CD14-positive monocyte (primary cell): Measurements from ENCODE around the gene GTF2F2. TPM values are rescaled to one million over a fixed set of nuclear protein-coding genes. Genes with fewer than 3 reads are reported as not detected.

Source experiments
- DNase-seq, 3 donors: peaks; one replicate each; pipeline ENCODE4 v3.0.0-alpha.2; 2011 to 2022
- H2AFZ ChIP-seq: 2 replicates; pipeline ENCODE4 v1.6.0; 2012; ENCODE audit warnings: mild to moderate bottlenecking, low read depth, low read length, inconsistent platforms; ENCODE audit not compliant: insufficient read depth, poor library complexity, severe bottlenecking
- H3K27ac ChIP-seq, 2 donors: 1 replicate in 1 of 2; 2 replicates in 1 of 2; pipeline ENCODE4 v1.5.1; 2012 to 2013; ENCODE audit warnings: low read length in 2 of 2, control low read depth in 1 of 2, inconsistent platforms in 1 of 2, low read depth in 1 of 2, mild to moderate bottlenecking in 1 of 2
- H3K27me3 ChIP-seq, 2 donors: one replicate each; pipeline versions ENCODE4 v1.6.0 to v1.6.1; 2011 to 2013; ENCODE audit warnings: low read length in 2 of 2; ENCODE audit not compliant: control insufficient read depth in 2 of 2, insufficient read depth in 2 of 2
- H3K36me3 ChIP-seq, 2 donors: replicated peaks in 1 of 2; 1 replicate in 1 of 2; 2 replicates in 1 of 2; pipeline versions ENCODE4 v1.5.1 to v1.6.1; 2012 to 2013; ENCODE audit warnings: low read length in 2 of 2, control low read depth in 1 of 2, inconsistent platforms in 1 of 2, mild to moderate bottlenecking in 1 of 2; ENCODE audit not compliant: insufficient read depth in 2 of 2, control insufficient read depth in 1 of 2
- H3K4me1 ChIP-seq, 2 donors: 1 replicate in 1 of 2; 2 replicates in 1 of 2; pipeline versions ENCODE4 v1.5.1 to v1.6.1; 2012 to 2013; ENCODE audit warnings: low read length in 2 of 2, control low read depth in 1 of 2, inconsistent platforms in 1 of 2, mild to moderate bottlenecking in 1 of 2, moderate library complexity in 1 of 2; ENCODE audit not compliant: insufficient read depth in 2 of 2, control insufficient read depth in 1 of 2
- H3K4me2 ChIP-seq: replicated peaks from 2 replicates; pipeline ENCODE3; 2012; ENCODE audit warnings: low read length, moderate library complexity, mild to moderate bottlenecking; ENCODE audit not compliant: poor library complexity, severe bottlenecking; ENCODE audit errors: extremely low read depth
- H3K4me3 ChIP-seq, 3 experiments: fragments of 200-600 bp in 1 of 3; sonication (generic) in 1 of 3; replicated peaks in 1 of 3; 1 replicate in 2 of 3; 2 replicates in 1 of 3; pipeline ENCODE4 v1.5.1; 2011 to 2013; ENCODE audit warnings: low read length in 3 of 3, mild to moderate bottlenecking in 3 of 3, control low read depth in 2 of 3, low read depth in 2 of 3, inconsistent platforms in 1 of 3, moderate library complexity in 1 of 3
- H3K79me2 ChIP-seq: 2 replicates; pipeline ENCODE4 v1.6.0; 2012; ENCODE audit warnings: mild to moderate bottlenecking, control low read depth, inconsistent platforms, low read length, moderate library complexity; ENCODE audit not compliant: insufficient read depth
- H3K9ac ChIP-seq: 2 replicates; pipeline ENCODE4 v1.6.0; 2017; ENCODE audit warnings: low read length, mild to moderate bottlenecking; ENCODE audit not compliant: insufficient read depth, poor library complexity, severe bottlenecking
- H3K9me3 ChIP-seq, 2 donors: replicated peaks in 1 of 2; 1 replicate in 1 of 2; 2 replicates in 1 of 2; pipeline versions ENCODE4 v1.5.1 to v1.6.1; 2012 to 2013; ENCODE audit warnings: low read length in 2 of 2, control low read depth in 1 of 2; ENCODE audit not compliant: control insufficient read depth in 1 of 2, insufficient read depth in 1 of 2
- H4K20me1 ChIP-seq: 2 replicates; pipeline ENCODE4 v1.6.0; 2012; ENCODE audit warnings: mild to moderate bottlenecking, low read length, control low read depth, moderate library complexity; ENCODE audit not compliant: insufficient read depth
- H3K27ac Mint-ChIP-seq, 7 donors: one replicate each; pipeline ENCODE4 v1.8.0; 2020; ENCODE audit warnings: mild to moderate bottlenecking in 7 of 7, mixed read lengths in 7 of 7, moderate library complexity in 6 of 7, inconsistent platforms in 2 of 7
- H3K27me3 Mint-ChIP-seq, 3 donors: one replicate each; pipeline ENCODE4 v1.8.0; 2021 to 2022; ENCODE audit warnings: low read depth in 3 of 3, mild to moderate bottlenecking in 3 of 3, mixed read lengths in 3 of 3, moderate library complexity in 3 of 3, inconsistent platforms in 1 of 3
- H3K36me3 Mint-ChIP-seq, 2 donors: one replicate each; pipeline ENCODE4 v1.8.0; 2020; ENCODE audit warnings: mixed read lengths in 2 of 2, inconsistent platforms in 1 of 2, mild to moderate bottlenecking in 1 of 2
- H3K4me1 Mint-ChIP-seq: one replicate; pipeline ENCODE4 v1.8.0; 2020; ENCODE audit warnings: mild to moderate bottlenecking, mixed read lengths
- H3K4me3 Mint-ChIP-seq, 2 donors: one replicate each; pipeline ENCODE4 v1.8.0; 2020; ENCODE audit warnings: mild to moderate bottlenecking in 2 of 2, mixed read lengths in 2 of 2, moderate library complexity in 1 of 2
- H3K9me3 Mint-ChIP-seq, 7 donors: one replicate each; pipeline ENCODE4 v1.8.0; 2020 to 2022; ENCODE audit warnings: mixed read lengths in 7 of 7, mild to moderate bottlenecking in 6 of 7, moderate library complexity in 6 of 7, inconsistent platforms in 2 of 7
- WGBS: methylation state at CpG from one replicate; pipeline ENCODE4 v1.1.5; 2013; ENCODE audit warnings: missing lambda C conversion rate; ENCODE audit not compliant: insufficient coverage; 5-methylcytosine and 5-hydroxymethylcytosine counted together
- intact Hi-C, 2 donors: fragments of 100-400 bp; cut with micrococcal nuclease; formaldehyde crosslinking; loops; one replicate each; pipeline versions ENCODE4 v1.15.0 to v1.15.1; 2023
- polyA plus RNA-seq, 3 donors: library from polyadenylated mRNA; depleted of rRNA in 1 of 3; unstranded in 2 of 3; stranded (reverse) in 1 of 3; fragments of 300-500 nt in 2 of 3; fragments of >200 nt in 1 of 3; fragmentation: Illumina TruSeq in 2 of 3; gene quantifications; 1 replicate in 2 of 3; 2 replicates in 1 of 3; pipeline ENCODE4 v1.2.3, GENCODE V29; 2012 to 2021
- TF ChIP-seq, protein P1 (sequence below): fragments of 200-600 bp; IDR thresholded peaks from one replicate; pipeline ENCODE4 v1.8.0; 2022; ENCODE audit warnings: antibody characterized with exemption, mild to moderate bottlenecking

Gene GTF2F2
- polyA plus RNA-seq, 3 donors, result 8.1 to 10.4 (median 8.5) TPM

DNA sequence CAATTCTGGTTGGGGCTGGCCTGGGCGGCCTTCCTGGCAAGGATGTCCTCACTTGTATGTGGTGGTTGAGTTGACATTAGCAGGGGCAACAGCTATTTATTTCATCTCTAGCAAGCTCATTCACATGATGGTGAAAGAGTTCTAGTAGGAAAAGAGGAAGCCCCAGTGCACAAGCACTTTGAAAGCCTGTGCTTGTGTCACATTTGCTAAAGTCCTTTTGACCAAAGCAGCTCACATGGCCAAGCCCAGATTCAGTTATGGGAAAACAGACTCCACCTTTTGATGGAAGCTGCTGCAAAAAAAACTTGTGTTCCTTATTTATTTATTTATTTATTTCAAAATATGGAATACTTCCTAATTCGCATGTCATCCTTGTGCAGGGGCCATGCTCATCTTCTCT, 17.2 kb downstream of the GTF2F2 start:
- Histone ChIP-seq H3K9ac (no peak overlapping the region), H3K79me2 (peaks cover 49% of the 10 kb centered on the region), H3K27ac (peak overlapping the region in 1 of 2 donors; percentile 65), H3K4me3 (no peak overlapping the region), H3K36me3 (peaks cover 20 to 38% of the 10 kb centered on the region in 2 donors), H4K20me1 (peaks cover 61% of the 10 kb centered on the region), H3K4me1 (peaks cover 6% of the 10 kb centered on the region in 2 donors), H3K27me3 (no peaks in the 10 kb centered on the region), H2AFZ (no peak overlapping the region), H3K9me3 (peaks cover 3 to 13% of the 10 kb centered on the region in 2 donors), H3K4me2 (no peak overlapping the region)
- Mint-ChIP-seq H3K27me3 (peaks cover 0 to 2% (median 0%) of the 10 kb centered on the region in 3 donors), H3K4me1 (peaks cover 11% of the 10 kb centered on the region), H3K36me3 (peaks cover 21 to 26% of the 10 kb centered on the region in 2 donors), H3K9me3 (peaks cover 7 to 15% (median 11%) of the 10 kb centered on the region in 7 donors), H3K27ac (peak overlapping the region in 5 of 7 donors; percentile 21 to 76 (median 74)), H3K4me3 (no peak overlapping the region)
- peak; percentile 9 to 17 (median 13) for DNase-seq
- WGBS, result no CpG with 5 or more reads among the region's 2 CpGs
- TF ChIP-seq, protein P1, sequence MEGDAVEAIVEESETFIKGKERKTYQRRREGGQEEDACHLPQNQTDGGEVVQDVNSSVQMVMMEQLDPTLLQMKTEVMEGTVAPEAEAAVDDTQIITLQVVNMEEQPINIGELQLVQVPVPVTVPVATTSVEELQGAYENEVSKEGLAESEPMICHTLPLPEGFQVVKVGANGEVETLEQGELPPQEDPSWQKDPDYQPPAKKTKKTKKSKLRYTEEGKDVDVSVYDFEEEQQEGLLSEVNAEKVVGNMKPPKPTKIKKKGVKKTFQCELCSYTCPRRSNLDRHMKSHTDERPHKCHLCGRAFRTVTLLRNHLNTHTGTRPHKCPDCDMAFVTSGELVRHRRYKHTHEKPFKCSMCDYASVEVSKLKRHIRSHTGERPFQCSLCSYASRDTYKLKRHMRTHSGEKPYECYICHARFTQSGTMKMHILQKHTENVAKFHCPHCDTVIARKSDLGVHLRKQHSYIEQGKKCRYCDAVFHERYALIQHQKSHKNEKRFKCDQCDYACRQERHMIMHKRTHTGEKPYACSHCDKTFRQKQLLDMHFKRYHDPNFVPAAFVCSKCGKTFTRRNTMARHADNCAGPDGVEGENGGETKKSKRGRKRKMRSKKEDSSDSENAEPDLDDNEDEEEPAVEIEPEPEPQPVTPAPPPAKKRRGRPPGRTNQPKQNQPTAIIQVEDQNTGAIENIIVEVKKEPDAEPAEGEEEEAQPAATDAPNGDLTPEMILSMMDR, result no peak
- intact Hi-C loops, result no loop called here

DNA sequence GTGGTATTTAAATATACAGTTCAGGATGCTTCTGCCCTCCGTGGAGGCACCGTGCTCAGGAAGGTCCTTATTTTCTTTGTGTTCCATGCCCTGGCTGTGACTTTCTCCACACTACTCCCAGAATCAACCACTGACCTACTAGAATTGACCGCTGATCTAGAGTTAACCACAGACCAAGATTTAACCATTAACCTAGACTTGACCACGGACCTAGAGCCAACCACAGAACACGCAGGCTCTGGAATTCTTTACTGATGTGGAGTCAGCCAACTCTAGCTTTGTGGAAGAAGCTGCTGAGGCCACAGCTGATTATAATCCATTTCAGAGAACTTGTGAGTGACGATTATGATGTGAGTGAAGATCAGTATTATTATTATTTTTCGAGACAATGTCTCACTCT, 18.0 kb downstream of the GTF2F2 start:
- Mint-ChIP-seq H3K9me3 (peaks cover 3 to 9% (median 6%) of the 10 kb centered on the region in 7 donors), H3K36me3 (peaks cover 22 to 26% of the 10 kb centered on the region in 2 donors), H3K4me1 (peaks cover 6% of the 10 kb centered on the region), H3K27me3 (no peaks in the 10 kb centered on the region), H3K27ac (peak overlapping the region in 3 of 7 donors; percentile 5 to 78 (median 61)), H3K4me3 (no peak overlapping the region)
- Histone ChIP-seq H2AFZ (no peak overlapping the region), H3K4me1 (no peaks in the 10 kb centered on the region), H3K27me3 (no peaks in the 10 kb centered on the region), H3K36me3 (peaks cover 20 to 38% of the 10 kb centered on the region in 2 donors), H3K79me2 (peaks cover 43% of the 10 kb centered on the region), H3K4me2 (no peak overlapping the region), H3K4me3 (no peak overlapping the region), H3K27ac (peak overlapping the region in 1 of 2 donors; percentile 48), H3K9me3 (peaks cover 3 to 8% of the 10 kb centered on the region in 2 donors), H4K20me1 (peaks cover 56% of the 10 kb centered on the region), H3K9ac (no peak overlapping the region)
- no peak for DNase-seq
- 100% methylated on average over 5 of the region's 7 CpGs for WGBS
- intact Hi-C loops, result no loop called here
- TF ChIP-seq, protein P1, result no peak
